Posterior cingulate gyrus (tissue), 11 donors: Measurements from ENCODE around the gene PLEKHA6.
"Not testable (repeated sequence)": the region's sequence is repeated elsewhere in the genome, so short reads cannot be mapped to it uniquely, and the experiment has no call there.

Experiments used
- DNase-seq, 10 donors: peaks; one replicate each; pipeline versions ENCODE4 v3.0.0 to v3.0.0-alpha.2; 2020 to 2021; ENCODE audit warnings: mixed read lengths in 3 of 10
- intact Hi-C: fragments of 100-400 bp; cut with DNase I; formaldehyde crosslinking; loops from one replicate; pipeline ENCODE4 v1.15.1; 2023

PLEKHA6 gene

GRCh38 chr1:204254031-204254661, 105.6 kb downstream of the PLEKHA6 start:
- DNase-seq: peak in 1 of 10 donors; percentile 82
- intact Hi-C loops: no loop called here

GRCh38 chr1:204251926-204252689, 107.6 kb downstream of the PLEKHA6 start:
- intact Hi-C loops: no loop called here
- DNase-seq: peak in 1 of 10 donors; percentile 5

GRCh38 chr1:204251286-204251685, 108.4 kb downstream of the PLEKHA6 start:
- DNase-seq: peak in 1 of 10 donors; percentile 74
- intact Hi-C loops: no loop called here

GRCh38 chr1:204250428-204251030, 109.2 kb downstream of the PLEKHA6 start:
- DNase-seq: peak in 1 of 10 donors; percentile 83
- intact Hi-C loops: no loop called here

GRCh38 chr1:204249736-204250427, 109.8 kb downstream of the PLEKHA6 start:
- intact Hi-C loops: no loop called here

GRCh38 chr1:204248954-204249353, 110.8 kb downstream of the PLEKHA6 start:
- peak in 8 of 10 donors; percentile 51 to 95 (median 62) for DNase-seq
- intact Hi-C loops: no loop called here

More at GRCh38 chr1:204249736-204250427, 109.8 kb downstream of the PLEKHA6 start:
- peak in 5 of 10 donors; percentile 26 to 87 (median 52) for DNase-seq

GRCh38 chr1:204246876-204247275, 112.9 kb downstream of the PLEKHA6 start:
- peak in 1 of 10 donors; percentile 16 for DNase-seq
- intact Hi-C loops: no loop called here

GRCh38 chr1:204242920-204243319, 116.8 kb downstream of the PLEKHA6 start:
- peak in 1 of 10 donors; percentile 65 for DNase-seq
- intact Hi-C loops: no loop called here

GRCh38 chr1:204241914-204242313, 117.8 kb downstream of the PLEKHA6 start:
- intact Hi-C loops: no loop called here
- peak in 1 of 10 donors; percentile 57 for DNase-seq

GRCh38 chr1:204241050-204241449, 118.7 kb downstream of the PLEKHA6 start:
- no peak for DNase-seq
- intact Hi-C loops: no loop called here

GRCh38 chr1:204240233-204240632, 119.5 kb downstream of the PLEKHA6 start:
- intact Hi-C loops: no loop called here

GRCh38 chr1:204239401-204239800, 120.3 kb downstream of the PLEKHA6 start:
- intact Hi-C loops, DNase-seq: not testable (repeated sequence)

More at GRCh38 chr1:204240233-204240632, 119.5 kb downstream of the PLEKHA6 start:
- peak in 1 of 10 donors; percentile 11 for DNase-seq

GRCh38 chr1:204238520-204238919, 121.2 kb downstream of the PLEKHA6 start:
- DNase-seq: peak in 1 of 10 donors; percentile 24
- intact Hi-C loops: not testable (repeated sequence)

- DNase-seq, intact Hi-C loops: not testable (repeated sequence)
Observed at GRCh38 chr1:204237515-204237914, 122.2 kb downstream of the PLEKHA6 start.

GRCh38 chr1:204232526-204232925, 127.2 kb downstream of the PLEKHA6 start:
- DNase-seq: peak in 1 of 10 donors; percentile 8
- intact Hi-C loops: no loop called here

- intact Hi-C loops: no loop called here
- DNase-seq: peak in 1 of 10 donors; percentile 72
Observed at GRCh38 chr1:204230211-204230610, 129.5 kb downstream of the PLEKHA6 start.

- DNase-seq: peak in 1 of 10 donors; percentile 44
- intact Hi-C loops: no loop called here
Observed at GRCh38 chr1:204228896-204229295, 130.8 kb downstream of the PLEKHA6 start.

- peak in 1 of 10 donors; percentile 58 for DNase-seq
- intact Hi-C loops: no loop called here
Observed at GRCh38 chr1:204227996-204228785, 131.5 kb downstream of the PLEKHA6 start.

GRCh38 chr1:204227351-204227750, 132.4 kb downstream of the PLEKHA6 start:
- no peak for DNase-seq
- intact Hi-C loops: no loop called here
